Naive thymus-derived CD8-positive, alpha-beta T cell (primary cell): ENCODE results near the gene ARAF. TPM values are rescaled to one million over a fixed set of nuclear protein-coding genes. Genes with fewer than 3 reads are reported as not detected.

Source experiments
- ATAC-seq, 2 donors: fragments of 150-1000 bp; cut with Tn5 transposase in 1 of 2; sonication (Bioruptor Pico), chemical (Tn5 transposase) in 1 of 2; 1 replicate in 1 of 2; 2 replicates in 1 of 2; pipeline ENCODE4 v1.10.0; 2021; ENCODE audit warnings: mild to moderate bottlenecking in 2 of 2, moderate library complexity in 2 of 2
- POLR2A ChIA-PET: fragments of 350-600 bp; sonication (Branson Sonifier 250); formaldehyde crosslinking; loops from one replicate; lab custom pipeline; 2021; ENCODE audit warnings: antibody characterized with exemption; lab: Charles Lee
- DNase-seq, 10 donors: peaks; one replicate each; pipeline versions ENCODE4 v3.0.0 to v3.0.0-alpha.2; 2020 to 2022
- H3K27ac Mint-ChIP-seq, 10 donors: one replicate each; pipeline ENCODE4 v1.8.0; 2020 to 2022; ENCODE audit warnings: mild to moderate bottlenecking in 10 of 10, mixed read lengths in 10 of 10, moderate library complexity in 4 of 10, inconsistent platforms in 1 of 10
- H3K27me3 Mint-ChIP-seq, 5 donors: one replicate each; pipeline ENCODE4 v1.8.0; 2021 to 2022; ENCODE audit warnings: mixed read lengths in 5 of 5
- H3K36me3 Mint-ChIP-seq, 3 donors: one replicate each; pipeline ENCODE4 v1.8.0; 2020 to 2022; ENCODE audit warnings: mixed read lengths in 3 of 3, mild to moderate bottlenecking in 2 of 3, inconsistent platforms in 1 of 3
- H3K4me1 Mint-ChIP-seq, 4 donors: one replicate each; pipeline ENCODE4 v1.8.0; 2021 to 2022; ENCODE audit warnings: mixed read lengths in 4 of 4
- H3K4me3 Mint-ChIP-seq, 10 donors: one replicate each; pipeline ENCODE4 v1.8.0; 2020 to 2022; ENCODE audit warnings: mild to moderate bottlenecking in 10 of 10, mixed read lengths in 10 of 10, moderate library complexity in 6 of 10, inconsistent platforms in 1 of 10
- H3K9me3 Mint-ChIP-seq, 9 donors: one replicate each; pipeline ENCODE4 v1.8.0; 2020 to 2022; ENCODE audit warnings: mixed read lengths in 9 of 9, mild to moderate bottlenecking in 3 of 9, inconsistent platforms in 1 of 9, moderate library complexity in 1 of 9
- polyA plus RNA-seq, 3 donors: library from polyadenylated mRNA; unstranded; fragments of 300-500 nt; fragmentation: Illumina TruSeq; gene quantifications; one replicate each; pipeline ENCODE4 v1.2.3, GENCODE V29; 2021
- total RNA-seq, 8 experiments: library from RNA in 2 of 8; stranded (reverse) in 2 of 8; gene quantifications; one replicate each; pipeline ENCODE4 v1.2.3 and lab custom pipeline; 2021 to 2026

ARAF gene
- total and polyA plus RNA-seq, 5 experiments from 2014 or later: 63.2 to 121 (median 95.4) TPM

GRCh38 chrX:47577901-47578300 lies 16.9 kb downstream of the ARAF start:
- peak overlapping the region in 1 of 10 donors; percentile 23 for H3K27ac Mint-ChIP-seq
- no peak for ATAC-seq
- H3K4me1 Mint-ChIP-seq: peaks cover 10 to 30% (median 22%) of the 10 kb centered on the region in 4 donors
- POLR2A ChIA-PET: no interaction called here
- no peak overlapping the region for H3K4me3 Mint-ChIP-seq
- DNase-seq: no peak
- peaks cover 0 to 2% (median 0%) of the 10 kb centered on the region in 9 donors for H3K9me3 Mint-ChIP-seq
- no peaks in the 10 kb centered on the region for H3K36me3 Mint-ChIP-seq
- H3K27me3 Mint-ChIP-seq: peaks cover 0 to 8% (median 8%) of the 10 kb centered on the region in 5 donors

- POLR2A ChIA-PET: no interaction called here
- Mint-ChIP-seq H3K27ac (no peak overlapping the region), H3K36me3 (peaks cover 0 to 2% (median 0%) of the 10 kb centered on the region in 3 donors), H3K27me3 (peaks cover 0 to 5% (median under 1%) of the 10 kb centered on the region in 5 donors), H3K9me3 (peaks cover 0 to 2% (median 0%) of the 10 kb centered on the region in 9 donors), H3K4me1 (peaks cover 9 to 30% (median 22%) of the 10 kb centered on the region in 4 donors), H3K4me3 (no peak overlapping the region)
- ATAC-seq (no peak), DNase-seq (no peak)
Measured at GRCh38 chrX:47578692-47579091, 17.7 kb downstream of the ARAF start.

GRCh38 chrX:47579537-47579936 lies 18.5 kb downstream of the ARAF start:
- peak overlapping the region in 2 of 10 donors; percentile 21 to 37 for H3K27ac Mint-ChIP-seq
- peaks cover 0 to 2% (median 0%) of the 10 kb centered on the region in 9 donors for H3K9me3 Mint-ChIP-seq

GRCh38 chrX:47581731-47582647 lies 21.0 kb downstream of the ARAF start, which contains the start of gene TIMP1:
Gene TIMP1 (plus strand): TSS chrX:47582436. CDS start chrX:47583416, 980 bp downstream.
- peaks cover 0 to 2% (median 0%) of the 10 kb centered on the region in 9 donors for H3K9me3 Mint-ChIP-seq
- peaks cover 15 to 30% (median 25%) of the 10 kb centered on the region in 4 donors for H3K4me1 Mint-ChIP-seq
- H3K36me3 Mint-ChIP-seq: peaks cover 0 to 8% (median 0%) of the 10 kb centered on the region in 3 donors
- peaks cover 0 to 3% (median 0%) of the 10 kb centered on the region in 5 donors for H3K27me3 Mint-ChIP-seq
- peak; percentile 31 to 84 (median 54) for DNase-seq
- peak within 1 kb of the TSS; percentile 55 to 94 (median 86) for H3K27ac Mint-ChIP-seq
- H3K4me3 Mint-ChIP-seq: peak within 1 kb of the TSS; percentile 52 to 88 (median 79)
- POLR2A ChIA-PET: interaction anchor here (0.6 to 1.5 kb wide), 6 partner anchors 9 to 882 kb away, joined by 4 to 13 read pairs (median 6); no protein-coding TSS in a partner anchor
- ATAC-seq: peak; percentile 94 to 96

More at GRCh38 chrX:47579537-47579936, 18.5 kb downstream of the ARAF start:
- peaks cover 0 to 5% (median 0%) of the 10 kb centered on the region in 3 donors for H3K36me3 Mint-ChIP-seq
- H3K27me3 Mint-ChIP-seq: peaks cover 0 to 5% (median 0%) of the 10 kb centered on the region in 5 donors
- ATAC-seq (no peak), DNase-seq (no peak)
- POLR2A ChIA-PET: interaction anchor here (0.7 kb wide), 1 partner anchor 350 kb away, joined by 3 read pairs; no protein-coding TSS in a partner anchor
- H3K4me1 Mint-ChIP-seq: peaks cover 12 to 32% (median 25%) of the 10 kb centered on the region in 4 donors
- H3K4me3 Mint-ChIP-seq: no peak overlapping the region

- peaks cover 0 to 8% (median 0%) of the 10 kb centered on the region in 3 donors for H3K36me3 Mint-ChIP-seq
- POLR2A ChIA-PET: interaction anchor here (1.0 kb wide), 1 partner anchor 58 kb away, joined by 3 read pairs; no protein-coding TSS in a partner anchor
- peak overlapping the region in 9 of 10 donors; percentile 30 to 88 (median 54) for H3K4me3 Mint-ChIP-seq
- H3K9me3 Mint-ChIP-seq: peaks cover 0 to 2% (median 0%) of the 10 kb centered on the region in 9 donors
- H3K27me3 Mint-ChIP-seq: no peaks in the 10 kb centered on the region
- ATAC-seq (no peak), DNase-seq (no peak)
- peak overlapping the region in 8 of 10 donors; percentile 23 to 93 (median 84) for H3K27ac Mint-ChIP-seq
- peaks cover 15 to 30% (median 24%) of the 10 kb centered on the region in 4 donors for H3K4me1 Mint-ChIP-seq
Measured at GRCh38 chrX:47583240-47583861, 22.3 kb downstream of the ARAF start.

GRCh38 chrX:47584714-47585113 lies 23.7 kb downstream of the ARAF start:
- ATAC-seq (no peak), DNase-seq (no peak)
- Mint-ChIP-seq H3K27ac (peak overlapping the region in 3 of 10 donors; percentile 12 to 46 (median 13)), H3K27me3 (no peaks in the 10 kb centered on the region), H3K9me3 (no peaks in the 10 kb centered on the region), H3K4me1 (peaks cover 15 to 29% (median 23%) of the 10 kb centered on the region in 4 donors), H3K36me3 (peaks cover 0 to 8% (median 0%) of the 10 kb centered on the region in 3 donors), H3K4me3 (no peak overlapping the region)
- POLR2A ChIA-PET: no interaction called here

- H3K36me3 Mint-ChIP-seq: peaks cover 0 to 8% (median 0%) of the 10 kb centered on the region in 3 donors
- peak overlapping the region in 1 of 10 donors; percentile 29 for H3K27ac Mint-ChIP-seq
- peaks cover 15 to 29% (median 22%) of the 10 kb centered on the region in 4 donors for H3K4me1 Mint-ChIP-seq
- H3K4me3 Mint-ChIP-seq: no peak overlapping the region
- no peaks in the 10 kb centered on the region for H3K9me3 Mint-ChIP-seq
- no peaks in the 10 kb centered on the region for H3K27me3 Mint-ChIP-seq
- DNase-seq (no peak), ATAC-seq (no peak)
- POLR2A ChIA-PET: no interaction called here
Measured at GRCh38 chrX:47585273-47585672, 24.3 kb downstream of the ARAF start.

GRCh38 chrX:47586043-47586787 lies 25.2 kb downstream of the ARAF start:
- POLR2A ChIA-PET: no interaction called here
- Mint-ChIP-seq H3K9me3 (no peaks in the 10 kb centered on the region), H3K4me1 (peaks cover 15 to 29% (median 19%) of the 10 kb centered on the region in 4 donors), H3K27ac (peak overlapping the region in 3 of 10 donors; percentile 29 to 63 (median 48)), H3K4me3 (no peak overlapping the region), H3K36me3 (peaks cover 0 to 8% (median 0%) of the 10 kb centered on the region in 3 donors), H3K27me3 (no peaks in the 10 kb centered on the region)
- DNase-seq (no peak), ATAC-seq (no peak)

GRCh38 chrX:47587091-47587891 lies 26.3 kb downstream of the ARAF start:
- DNase-seq: no peak
- H3K4me1 Mint-ChIP-seq: peaks cover 9 to 18% (median 10%) of the 10 kb centered on the region in 4 donors

GRCh38 chrX:47587906-47588735 lies 27.1 kb downstream of the ARAF start:
- POLR2A ChIA-PET: no interaction called here
- no peaks in the 10 kb centered on the region for H3K9me3 Mint-ChIP-seq
- no peak overlapping the region for H3K4me3 Mint-ChIP-seq
- no peak overlapping the region for H3K27ac Mint-ChIP-seq
- DNase-seq (no peak), ATAC-seq (no peak)
- no peaks in the 10 kb centered on the region for H3K27me3 Mint-ChIP-seq
- H3K36me3 Mint-ChIP-seq: peaks cover 0 to 8% (median 0%) of the 10 kb centered on the region in 3 donors
- peaks cover 9 to 10% (median 9%) of the 10 kb centered on the region in 4 donors for H3K4me1 Mint-ChIP-seq

More at GRCh38 chrX:47587091-47587891, 26.3 kb downstream of the ARAF start:
- POLR2A ChIA-PET: no interaction called here
- Mint-ChIP-seq H3K27ac (peak overlapping the region in 1 of 10 donors; percentile 33), H3K27me3 (no peaks in the 10 kb centered on the region), H3K4me3 (no peak overlapping the region), H3K36me3 (peaks cover 0 to 8% (median 0%) of the 10 kb centered on the region in 3 donors), H3K9me3 (no peaks in the 10 kb centered on the region)
- no peak for ATAC-seq
